ENCODE results near the gene ATP8A2. TPM values are rescaled to one million over a fixed set of nuclear protein-coding genes. Genes with fewer than 3 reads are reported as not detected.

Gene ATP8A2
- total and polyA plus RNA-seq, 2 of the 8 experiments (the other 6 are each of a cell fraction or from before 2014, with no cell fraction given) = 2.4 to 8.3 TPM

- no peak for TF ChIP-seq CBX8 (IDR thresholded peaks at IDR 0.05; ENCODE audit: borderline replicate concordance, low read depth, low read length)
Measured at GRCh38 chr13:25420161-25420560, 48.4 kb downstream of the ATP8A2 start (continued).

All from H1 (cell line).